ENCODE measurements around the gene PPARA. TPM values are rescaled to one million over a fixed set of nuclear protein-coding genes. Genes with fewer than 3 reads are reported as not detected.
"Not testable (repeated sequence)": the region's sequence is repeated elsewhere in the genome, so short reads cannot be mapped to it uniquely, and the experiment has no call there.

Gene PPARA
- polyA plus RNA-seq, 1 of the 3 experiments (the other 2 are of a cell fraction), result 4.5 TPM

GRCh38 chr22:46129390-46130041 is 20.8 kb upstream of the PPARA start (continued):
- TF ChIP-seq IRF3 (IDR thresholded peaks at IDR 0.05; ENCODE audit: low read depth, low read length), result no peak
- no peak for TF ChIP-seq USF2 (IDR thresholded peaks at IDR 0.05; ENCODE audit: borderline replicate concordance, low read depth, low read length)

GRCh38 chr22:46131151-46131587 is 19.2 kb upstream of the PPARA start:
- no peaks in the 10 kb centered on the region for H3F3A ChIP-seq (replicated peaks; ENCODE audit: insufficient read depth)
- no peaks in the 10 kb centered on the region; a peak in 1 of 4 replicates for H3K4me1 ChIP-seq (ENCODE audit: control insufficient read depth in 1 of 2, insufficient read depth in 2 of 2, low read depth in 1 of 2, low read length in 1 of 2)
- TF ChIP-seq RAD21 (IDR thresholded peaks at IDR 0.05; ENCODE audit: low read length) (peak; percentile 2; the same call in 1 of the 2 replicates), ZBTB33 (IDR thresholded peaks at IDR 0.05; ENCODE audit: borderline replicate concordance, low read depth) (no peak), SMC3 (IDR thresholded peaks at IDR 0.05; ENCODE audit: low read depth, low read length) (peak; percentile 5; the same call in 1 of the 2 replicates), CTCF (IDR thresholded peaks at IDR 0.05) (peak; percentile 56)
- no peaks in the 10 kb centered on the region for H3K9me2 ChIP-seq
- H3K9ac ChIP-seq, result no peak overlapping the region
- no peaks in the 10 kb centered on the region for H3K27me3 ChIP-seq (ENCODE audit: insufficient read depth)
- H3K9me3 ChIP-seq, result no peaks in the 10 kb centered on the region
- no peak overlapping the region for H2AFZ ChIP-seq (ENCODE audit: low read depth)
- DNase-seq, result peak; percentile 76
- H3K79me2 ChIP-seq (ENCODE audit: insufficient read depth), result no peaks in the 10 kb centered on the region
- POLR2A ChIA-PET, result no interaction called here
- H3K4me3 ChIP-seq (ENCODE audit: low read depth in 2 of 2, low read length in 1 of 2), result no peak overlapping the region; a peak in 1 of 4 replicates
- no peaks in the 10 kb centered on the region for H4K20me1 ChIP-seq (ENCODE audit: insufficient read depth)
- no peak overlapping the region for H3K4me2 ChIP-seq
- CTCF ChIA-PET, result interaction anchor here (0.7 to 3.6 kb wide), 4 partner anchors 22 to 136 kb away, joined by 3 to 13 read pairs (median 8); no protein-coding TSS in a partner anchor
- no peaks in the 10 kb centered on the region for H3K36me3 ChIP-seq (replicated peaks in 1 of 2; ENCODE audit: control insufficient read depth in 1 of 2, insufficient read depth in 2 of 2, low read length in 1 of 2)
- WGBS (ENCODE audit: low lambda C conversion rate), result 87% methylated on average over 4 of the region's 13 CpGs
- H3K27ac ChIP-seq (ENCODE audit: low read depth in 2 of 2, low read length in 1 of 2), result no peak overlapping the region

- 86% methylated on average over 10 of the region's 12 CpGs for WGBS (ENCODE audit: low lambda C conversion rate)
- POLR2A ChIA-PET, result not testable (repeated sequence)
Observed at GRCh38 chr22:46132193-46132829, 18.0 kb upstream of the PPARA start.

More at GRCh38 chr22:46132193-46132829, 18.0 kb upstream of the PPARA start:
- not testable (repeated sequence) for H3F3A ChIP-seq (replicated peaks; ENCODE audit: insufficient read depth); H3K4me1 ChIP-seq (ENCODE audit: control insufficient read depth in 1 of 2, insufficient read depth in 2 of 2, low read depth in 1 of 2, low read length in 1 of 2); H4K20me1 ChIP-seq (ENCODE audit: insufficient read depth); H3K4me3 ChIP-seq (ENCODE audit: low read depth in 2 of 2, low read length in 1 of 2); H3K9me2 ChIP-seq; DNase-seq; H3K9me3 ChIP-seq; H3K36me3 ChIP-seq (replicated peaks in 1 of 2; ENCODE audit: control insufficient read depth in 1 of 2, insufficient read depth in 2 of 2, low read length in 1 of 2); H2AFZ ChIP-seq (ENCODE audit: low read depth); H3K9ac ChIP-seq; H3K79me2 ChIP-seq (ENCODE audit: insufficient read depth); H3K4me2 ChIP-seq; H3K27ac ChIP-seq (ENCODE audit: low read depth in 2 of 2, low read length in 1 of 2); H3K27me3 ChIP-seq (ENCODE audit: insufficient read depth)
- CTCF ChIA-PET, result interaction anchor here (0.6 to 3.6 kb wide), 10 partner anchors 10 to 202 kb away, joined by 3 to 13 read pairs (median 4); no protein-coding TSS in a partner anchor
